SHP77 treated with DMSO at 0.1 percent for 48 hours (cell line): Measurements from ENCODE around the gene CCDC78.
A peak's percentile ranks its signal among the peaks of the same experiment; 100 is the strongest.
"Not testable (repeated sequence)": the region's sequence is repeated elsewhere in the genome, so short reads cannot be mapped to it uniquely, and the experiment has no call there.

Source experiments
- DNase-seq: peaks from one replicate; lab custom pipeline; 2025; lab: John Stamatoyannopoulos, UW

The CCDC78 gene

GRCh38 chr16:760545-761343 lies 34.5 kb upstream of the CCDC78 start, which contains the start of gene MSLN:
TSS of gene MSLN (plus strand) at chr16:760734. CDS start at chr16:762681, 1,947 bp downstream.
- DNase-seq, result no peak

- no peak for DNase-seq
Observed at GRCh38 chr16:760065-760464, 33.8 kb upstream of the CCDC78 start.

GRCh38 chr16:759110-759910 lies 33.1 kb upstream of the CCDC78 start:
- no peak for DNase-seq

- DNase-seq, result no peak
Observed at GRCh38 chr16:756428-756827, 30.2 kb upstream of the CCDC78 start.

GRCh38 chr16:754656-755055 lies 28.4 kb upstream of the CCDC78 start:
- DNase-seq, result no peak

- not testable (repeated sequence) for DNase-seq
Observed at GRCh38 chr16:754121-754607, 27.9 kb upstream of the CCDC78 start.

GRCh38 chr16:752007-752312 lies 25.7 kb upstream of the CCDC78 start:
- no peak for DNase-seq

GRCh38 chr16:751152-752006 lies 25.1 kb upstream of the CCDC78 start:
- DNase-seq, result no peak

- no peak for DNase-seq
Observed at GRCh38 chr16:750485-750884, 24.2 kb upstream of the CCDC78 start.

GRCh38 chr16:749010-749409 lies 22.8 kb upstream of the CCDC78 start:
- no peak for DNase-seq

- DNase-seq, result no peak
Observed at GRCh38 chr16:747978-748746, 21.9 kb upstream of the CCDC78 start.

- no peak for DNase-seq
Observed at GRCh38 chr16:746637-747036, 20.4 kb upstream of the CCDC78 start.

- DNase-seq, result no peak
Observed at GRCh38 chr16:745739-746138, 19.5 kb upstream of the CCDC78 start.

- no peak for DNase-seq
Observed at GRCh38 chr16:743794-744500, 17.7 kb upstream of the CCDC78 start.

GRCh38 chr16:742894-743293 lies 16.7 kb upstream of the CCDC78 start:
- not testable (repeated sequence) for DNase-seq

- no peak for DNase-seq
Observed at GRCh38 chr16:741986-742629, 15.9 kb upstream of the CCDC78 start.

GRCh38 chr16:740764-741505 lies 14.7 kb upstream of the CCDC78 start, which contains the start of gene CIAO3:
TSS of gene CIAO3 (minus strand) at chr16:740997. CDS start at chr16:740985, 12 bp downstream.
- DNase-seq, result peak; percentile 45

- DNase-seq, result no peak
Observed at GRCh38 chr16:740459-740763, 14.2 kb upstream of the CCDC78 start.

GRCh38 chr16:739560-740458 lies 13.6 kb upstream of the CCDC78 start:
- DNase-seq, result no peak
